GM18520 (cell line): Measurements from ENCODE around the gene CCDC69.

Experiments
- ATAC-seq: cut with Tn5 transposase; IDR thresholded peaks from one replicate; pipeline ENCODE4 v1.9.1; 2021; ENCODE audit not compliant: unreplicated experiment

The CCDC69 gene

GRCh38 chr5:151171529-151171928, 52.4 kb downstream of the CCDC69 start:
- no peak for ATAC-seq

DNA sequence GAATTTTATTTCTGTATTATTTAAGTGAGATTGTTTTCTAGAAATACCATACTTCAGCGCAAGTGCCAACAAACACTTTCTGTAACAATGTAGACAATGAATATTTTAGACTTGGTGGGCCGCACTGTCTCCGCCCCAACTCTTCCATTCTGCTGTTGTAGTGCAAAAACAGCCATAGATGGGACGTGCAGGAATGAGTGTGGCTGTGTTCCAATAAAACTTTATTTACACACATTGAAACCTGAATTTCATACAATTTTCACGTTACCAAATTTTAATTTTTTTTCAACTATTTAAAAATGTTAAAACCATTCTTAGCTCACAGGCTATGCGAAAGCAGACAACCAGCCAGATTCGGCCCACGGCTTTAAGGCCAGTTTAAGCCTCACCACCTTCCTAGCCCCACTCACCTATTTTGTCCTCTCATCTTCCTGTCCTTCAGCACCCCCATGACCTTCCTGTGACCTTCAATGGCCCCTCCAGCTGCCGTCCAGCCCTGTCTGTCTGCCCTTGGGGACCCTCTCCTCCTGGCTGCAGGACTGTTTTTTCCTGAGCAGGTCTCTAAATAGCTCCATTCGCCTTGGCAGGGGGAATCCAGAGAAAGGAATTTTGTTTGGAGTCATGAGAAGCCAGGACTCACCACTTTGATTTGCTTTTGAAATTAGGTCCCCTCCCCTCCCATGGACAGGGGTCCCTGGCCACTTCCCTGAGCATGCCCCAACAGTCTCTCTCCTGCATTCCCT, 55.1 kb downstream of the CCDC69 start:
- ATAC-seq = no peak

GRCh38 chr5:151167022-151167421, 56.9 kb downstream of the CCDC69 start:
- no peak for ATAC-seq

GRCh38 chr5:151164687-151165392, 59.1 kb downstream of the CCDC69 start:
- ATAC-seq = peak; percentile 92

DNA sequence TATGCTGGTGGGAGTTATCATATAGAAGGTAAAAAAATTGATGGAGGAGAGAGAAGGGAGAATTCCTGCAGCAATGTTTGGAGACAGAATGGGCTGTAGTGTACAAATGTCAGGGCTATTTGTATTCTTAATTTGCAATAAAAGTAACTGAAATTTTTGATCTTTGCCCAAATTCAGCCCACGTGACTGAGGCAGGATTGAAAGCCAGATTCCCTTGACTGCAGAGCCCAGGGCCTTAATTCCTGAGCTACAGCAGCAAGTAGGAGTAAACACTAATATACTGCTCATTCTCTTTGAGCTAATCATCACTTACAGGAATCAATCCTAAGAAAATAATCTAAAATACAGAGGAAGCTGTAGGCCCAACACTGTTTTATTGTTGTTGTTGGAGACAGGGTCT, 61.1 kb downstream of the CCDC69 start:
- ATAC-seq = no peak

DNA sequence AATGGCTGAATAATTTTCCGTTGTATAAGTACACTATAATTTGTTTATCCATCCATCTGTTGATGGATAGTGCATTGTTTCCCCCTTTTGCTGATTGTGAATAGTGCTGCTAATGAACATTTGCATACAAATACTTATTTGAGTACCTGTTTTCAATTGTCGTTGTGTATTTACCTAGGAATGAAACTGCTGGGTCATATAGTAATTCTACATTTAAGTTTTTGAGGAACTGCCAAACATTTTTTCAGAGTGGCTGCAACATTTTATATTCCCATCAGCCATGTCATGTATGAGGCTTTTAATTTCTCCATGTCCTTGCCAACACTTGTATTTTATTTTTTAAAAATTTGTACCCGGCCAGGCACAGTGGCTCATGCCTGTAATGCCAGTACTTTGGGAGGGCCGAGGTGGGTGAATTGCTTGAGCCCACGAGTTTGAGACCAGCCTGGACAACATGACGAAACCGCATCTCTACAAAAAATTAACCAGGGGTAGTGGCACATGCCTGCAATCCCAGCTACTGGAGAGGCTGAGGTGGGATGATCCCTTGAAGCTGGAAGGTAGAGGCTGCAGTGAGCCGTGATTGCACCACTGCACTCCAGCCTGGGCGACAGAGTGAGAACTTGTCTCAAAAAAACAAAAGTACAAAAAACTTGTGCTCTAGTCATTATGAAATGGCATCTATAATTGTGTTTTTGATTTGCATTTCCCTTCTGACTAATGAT, 64.1 kb downstream of the CCDC69 start:
- ATAC-seq = peak; percentile 33

DNA sequence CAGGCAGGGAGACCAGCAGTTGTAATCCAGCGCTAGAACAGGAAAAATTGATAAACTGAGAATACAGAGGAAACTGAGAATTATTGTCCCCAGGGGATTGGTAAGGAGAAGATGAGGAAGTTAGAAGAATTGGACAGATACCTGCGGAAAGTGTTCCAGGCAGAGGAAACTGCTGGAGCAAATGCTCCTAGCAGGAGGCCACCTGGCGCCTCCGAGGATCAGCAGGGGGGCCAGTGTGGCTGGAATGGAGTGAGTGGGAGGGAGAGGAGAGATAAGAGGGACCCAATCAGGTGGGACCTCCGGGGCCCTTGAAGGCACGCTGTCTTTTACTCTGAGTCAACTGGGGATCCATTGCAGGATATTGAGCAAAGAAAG, 65.6 kb downstream of the CCDC69 start:
- ATAC-seq = no peak

DNA sequence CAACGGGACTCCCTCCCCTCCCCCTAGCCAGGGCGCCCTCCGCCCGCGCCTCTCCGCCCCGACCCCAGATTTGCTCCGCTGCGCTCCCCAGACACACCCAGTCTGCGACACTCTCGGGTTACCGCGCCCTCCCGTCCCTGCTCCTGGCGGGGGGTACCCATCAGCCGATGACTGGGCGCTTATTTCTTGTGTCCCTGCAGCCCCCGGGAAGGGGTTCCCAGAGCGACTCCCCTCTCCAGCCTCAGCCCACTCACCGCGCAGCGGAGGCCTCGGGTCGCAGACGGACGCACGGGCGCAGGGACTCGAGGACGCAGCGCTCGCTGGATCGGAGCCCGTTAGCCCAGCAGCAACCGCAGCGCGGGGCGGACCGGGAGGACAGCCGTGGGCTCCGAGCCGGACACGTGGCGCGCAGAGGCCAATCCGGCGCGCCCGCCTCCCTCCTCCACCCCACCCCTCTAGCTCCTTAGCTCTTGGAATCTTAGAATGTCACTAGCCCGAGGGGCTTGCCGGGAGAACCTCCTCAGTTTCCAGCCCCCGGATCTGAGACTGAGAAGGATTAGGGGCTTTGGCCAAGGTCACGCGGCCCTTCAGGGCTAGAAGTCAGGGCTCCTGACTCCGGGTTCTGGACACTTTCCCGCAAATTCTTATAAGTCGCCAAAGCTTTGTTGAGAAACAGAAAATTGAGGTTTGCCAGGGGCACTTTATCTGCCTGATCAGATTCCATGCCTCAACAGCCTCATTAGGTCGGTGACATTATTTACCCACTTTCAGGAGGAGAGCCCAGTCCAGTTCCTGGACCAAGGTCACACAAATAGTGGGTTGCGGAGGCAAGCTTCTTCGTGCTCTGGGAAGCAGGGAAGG, 66.2 kb downstream of the CCDC69 start, which contains the start of gene ANXA6:
Gene ANXA6, minus strand, starts transcription at position 354 of the 861 bp plus-strand sequence. CDS start 9,878 bp downstream, outside the sequence.
- peak; percentile 35 for ATAC-seq

DNA sequence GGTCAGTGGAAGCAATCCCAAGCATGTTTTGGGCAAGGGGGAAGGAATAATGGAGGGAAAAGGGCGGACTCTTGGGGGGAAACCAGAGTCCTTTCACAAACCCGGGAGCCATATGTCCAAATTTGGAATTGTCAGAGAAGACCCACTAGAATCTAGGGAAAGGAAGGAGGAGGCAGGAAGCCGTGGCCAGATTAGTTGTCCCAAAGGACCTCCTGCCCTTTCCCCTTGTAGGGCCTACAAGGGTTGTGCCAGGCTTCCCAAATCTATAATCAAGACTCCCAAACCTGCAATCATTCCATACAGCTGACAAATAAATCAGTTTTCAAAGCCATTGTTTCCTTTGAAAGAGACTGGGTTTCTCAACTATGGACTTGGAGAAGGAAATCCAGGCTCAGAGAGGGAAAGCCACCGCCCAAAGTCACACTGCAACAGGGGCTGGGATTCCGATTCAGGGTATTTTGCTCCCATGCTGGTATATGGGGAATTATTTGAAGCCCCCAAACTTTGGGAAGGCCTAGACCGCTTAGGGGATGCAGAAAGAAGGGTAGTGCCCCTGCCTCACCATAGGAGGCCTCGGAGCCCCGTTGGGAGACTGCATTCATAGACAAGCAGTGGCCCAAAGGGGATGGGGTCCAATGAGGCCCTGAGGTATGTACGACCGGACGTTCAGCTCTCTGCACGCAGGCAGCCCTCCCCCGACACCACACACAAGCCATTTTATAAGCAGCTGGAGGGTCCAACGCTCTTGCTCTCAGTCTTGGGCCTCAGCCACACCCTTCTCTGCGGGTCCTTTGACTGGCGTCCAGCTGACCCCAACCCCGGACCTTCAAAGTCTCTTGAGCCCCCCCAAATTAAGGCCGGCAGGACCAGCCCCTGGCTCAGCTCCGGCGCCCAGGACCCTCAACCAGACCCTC, 67.1 kb downstream of the CCDC69 start:
- ATAC-seq = no peak

GRCh38 chr5:151155775-151156506, 68.0 kb downstream of the CCDC69 start:
- ATAC-seq = no peak

DNA sequence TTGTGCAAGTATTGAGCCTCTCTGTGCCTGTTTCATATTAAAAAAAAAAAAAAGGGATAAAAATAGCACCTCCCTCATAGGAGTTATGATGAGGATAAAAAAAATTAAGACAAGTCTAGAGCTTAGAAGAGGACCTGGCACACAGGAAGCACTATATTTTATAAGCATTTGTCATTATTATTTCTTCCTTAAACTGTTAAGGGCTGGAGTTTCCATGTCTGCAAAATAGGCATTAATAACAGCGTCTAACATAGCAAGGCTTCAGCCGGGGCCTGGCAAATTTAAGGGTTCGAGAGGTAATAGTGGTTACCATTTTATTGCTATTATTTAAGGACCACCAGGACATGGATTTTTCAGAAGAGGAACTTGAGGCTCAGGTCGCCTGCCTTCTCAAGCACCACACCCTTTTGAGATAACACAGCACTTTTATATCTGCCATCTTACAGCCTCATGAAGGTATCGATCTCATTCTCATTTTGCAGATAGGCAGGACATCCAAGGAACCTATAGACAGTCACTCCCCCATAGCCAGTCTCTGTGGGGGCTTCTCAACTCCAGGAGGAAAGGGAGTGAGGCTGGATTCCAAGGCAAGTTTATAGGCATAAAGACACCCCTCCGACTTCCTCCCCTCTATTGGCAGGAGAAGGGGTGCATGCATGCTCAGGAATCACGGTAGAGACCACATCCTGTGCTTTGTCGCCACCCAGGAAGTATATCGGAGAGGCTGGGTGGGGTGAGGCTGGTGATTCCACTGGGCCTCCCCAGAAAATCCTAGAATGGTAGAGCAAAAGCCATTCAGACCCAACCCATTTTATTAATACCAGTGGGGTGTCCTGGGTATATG, 68.7 kb downstream of the CCDC69 start:
- ATAC-seq = no peak

GRCh38 chr5:151153766-151154272, 70.1 kb downstream of the CCDC69 start:
- ATAC-seq = no peak

DNA sequence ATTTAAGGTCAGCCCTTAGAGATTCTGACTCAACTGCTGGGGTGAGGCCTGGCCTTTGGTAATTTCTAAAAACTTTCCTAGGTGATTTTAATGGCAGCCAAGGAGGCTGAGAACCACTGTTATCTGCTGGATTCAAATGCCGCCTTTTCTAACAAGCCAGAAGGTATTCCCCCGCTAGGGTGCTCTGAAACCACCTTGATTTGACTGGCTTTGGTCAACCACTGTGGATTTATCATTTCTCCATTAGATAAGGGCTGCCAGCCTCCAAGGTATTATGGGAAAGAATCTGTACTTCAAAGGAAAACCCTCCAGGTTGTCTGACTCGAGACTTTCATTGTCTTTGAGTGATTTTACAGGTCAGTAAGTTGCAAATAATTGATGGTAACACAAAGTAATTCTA, 70.6 kb downstream of the CCDC69 start:
- no peak for ATAC-seq

DNA sequence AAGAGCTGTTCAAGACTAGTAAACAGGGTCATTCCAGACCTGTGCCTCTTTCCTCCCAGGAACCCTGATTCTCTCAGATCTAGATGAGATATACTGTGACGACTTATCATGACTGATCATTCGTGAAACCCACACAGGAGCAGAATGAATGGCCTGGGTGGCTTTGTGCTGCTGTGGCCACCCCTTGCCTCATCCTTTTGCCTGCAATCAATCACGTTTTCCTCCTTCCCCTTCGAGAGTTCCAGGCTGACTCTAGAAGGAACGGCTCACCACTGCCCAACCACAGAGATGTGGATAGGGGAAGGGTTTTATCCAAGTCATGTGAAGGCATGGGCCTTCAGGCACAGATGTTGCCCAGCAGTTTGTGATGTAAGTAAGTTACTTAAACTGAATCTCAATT, 72.1 kb downstream of the CCDC69 start:
- peak; percentile 35 for ATAC-seq

GRCh38 chr5:151151263-151151660, 72.6 kb downstream of the CCDC69 start:
- no peak for ATAC-seq

- ATAC-seq = no peak
Measured at GRCh38 chr5:151150471-151151262, 73.2 kb downstream of the CCDC69 start.

DNA sequence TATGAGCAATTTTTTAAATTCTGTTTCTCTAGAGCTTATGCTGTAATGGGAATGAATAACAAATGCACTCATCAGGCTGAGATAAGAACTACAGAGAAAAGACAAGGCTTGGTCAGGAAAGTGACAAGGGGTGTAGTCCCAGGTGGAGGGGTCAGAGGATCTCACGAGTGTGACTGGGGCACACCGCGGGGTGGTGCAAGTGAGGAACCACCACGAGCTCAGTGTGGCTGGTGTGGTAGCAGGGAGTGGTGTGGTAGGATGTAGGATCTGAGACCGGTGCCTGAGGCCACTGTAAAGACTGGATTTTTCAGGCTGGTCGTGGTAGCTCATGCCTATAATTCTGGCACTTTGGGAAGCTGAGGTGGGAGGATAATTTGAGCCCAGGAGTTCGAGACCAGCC, 75.3 kb downstream of the CCDC69 start:
- no peak for ATAC-seq
